HepG2 (cell line): ENCODE results near the gene TBC1D3K. TPM values are rescaled to one million over a fixed set of nuclear protein-coding genes. Genes with fewer than 3 reads are reported as not detected.
A peak's percentile ranks its signal among the peaks of the same experiment; 100 is the strongest.

Experiments
- ARHGAP35 ChIP-seq: sonication (generic); formaldehyde crosslinking; IDR thresholded peaks from 2 replicates; pipeline ENCODE4 v1.9.0; 2022; ENCODE audit warnings: mild to moderate bottlenecking, inconsistent platforms, moderate library complexity, missing genetic modification reagents, borderline replicate concordance
- ARID4A ChIP-seq: sonication (generic); formaldehyde crosslinking; IDR thresholded peaks from 2 replicates; pipeline ENCODE4 v1.5.0; 2020; ENCODE audit warnings: mild to moderate bottlenecking, missing genetic modification reagents, borderline replicate concordance
- DR1 ChIP-seq: sonication (generic); formaldehyde crosslinking; IDR thresholded peaks from 2 replicates; pipeline ENCODE4 v1.8.0; 2021; ENCODE audit warnings: mild to moderate bottlenecking, missing genetic modification reagents, inconsistent platforms
- ELF1 ChIP-seq: sonication (generic); formaldehyde crosslinking; IDR thresholded peaks from 2 replicates; pipeline ENCODE4 v1.4.0; 2020; ENCODE audit warnings: missing genetic modification reagents
- MAFF ChIP-seq: IDR thresholded peaks from 2 replicates; pipeline ENCODE4 v1.6.1; 2011; ENCODE audit warnings: low read depth, low read length, improper control_type of control experiment
- MAZ ChIP-seq, 2 experiments: sonication (generic) in 1 of 2; formaldehyde crosslinking in 1 of 2; IDR thresholded peaks; 2 replicates each; pipeline versions ENCODE4 v1.5.0 to v1.6.1; 2012 to 2020; ENCODE audit warnings: low read depth in 2 of 2, mild to moderate bottlenecking in 2 of 2, borderline replicate concordance in 1 of 2, improper control_type of control experiment in 1 of 2, low read length in 1 of 2, missing genetic modification reagents in 1 of 2, moderate library complexity in 1 of 2
- NFE2 ChIP-seq: sonication (generic); formaldehyde crosslinking; IDR thresholded peaks from 2 replicates; pipeline ENCODE4 v1.4.0; 2020; ENCODE audit warnings: missing genetic modification reagents
- NFKBIZ ChIP-seq: IDR thresholded peaks from 2 replicates; pipeline ENCODE4 v1.6.1; 2018; ENCODE audit warnings: missing genetic modification reagents, missing compliant biosample characterization
- PRDM15 ChIP-seq: sonication (generic); formaldehyde crosslinking; IDR thresholded peaks from 2 replicates; pipeline ENCODE4 v1.4.0; 2020; ENCODE audit warnings: missing genetic modification reagents
- SALL1 ChIP-seq: sonication (generic); formaldehyde crosslinking; IDR thresholded peaks from 2 replicates; pipeline ENCODE4 v1.8.0; 2022; ENCODE audit warnings: mild to moderate bottlenecking, missing genetic modification reagents
- SALL2 ChIP-seq: sonication (generic); formaldehyde crosslinking; IDR thresholded peaks from 2 replicates; pipeline ENCODE4 v1.8.1; 2023; ENCODE audit warnings: mild to moderate bottlenecking, missing genetic modification reagents, inconsistent platforms
- THAP9 ChIP-seq: sonication (generic); formaldehyde crosslinking; IDR thresholded peaks from 2 replicates; pipeline ENCODE4; 2020; ENCODE audit warnings: missing genetic modification reagents, mild to moderate bottlenecking, borderline replicate concordance
- TIGD3 ChIP-seq: sonication (generic); formaldehyde crosslinking; IDR thresholded peaks from 2 replicates; pipeline ENCODE4 v1.5.1; 2020; ENCODE audit warnings: mild to moderate bottlenecking, missing genetic modification reagents, borderline replicate concordance
- ZFP36L1 ChIP-seq: sonication (generic); formaldehyde crosslinking; IDR thresholded peaks from 2 replicates; pipeline ENCODE4 v1.8.0; 2022; ENCODE audit warnings: mild to moderate bottlenecking, missing genetic modification reagents, moderate library complexity
- ZNF264 ChIP-seq: sonication (generic); formaldehyde crosslinking; IDR thresholded peaks from 2 replicates; pipeline ENCODE4 v1.4.0; 2020; ENCODE audit warnings: missing genetic modification reagents
- ZNF282 ChIP-seq: fragments of 450-650 bp; IDR thresholded peaks from 2 replicates; pipeline ENCODE4 v1.6.1; 2018; ENCODE audit not compliant: partially characterized antibody
- ZNF317 ChIP-seq: sonication (generic); formaldehyde crosslinking; IDR thresholded peaks from 2 replicates; pipeline ENCODE4 v1.5.0; 2020; ENCODE audit warnings: mild to moderate bottlenecking, missing genetic modification reagents
- ZNF629 ChIP-seq: sonication (generic); formaldehyde crosslinking; conservative IDR thresholded peaks from 2 replicates; pipeline ENCODE4 v1.5.0; 2020; ENCODE audit warnings: missing genetic modification reagents
- polyA plus RNA-seq, 8 experiments: library from polyadenylated mRNA; depleted of rRNA in 3 of 8; stranded (reverse) in 7 of 8; unstranded in 1 of 8; fragments of >200 nt; fragmentation: Illumina TruSeq in 4 of 8; extraction: Trizol in 4 of 8; gene quantifications; 2 replicates each; pipeline versions ENCODE4 v1.2.1 to v1.2.3, GENCODE V29; 2011 to 2016; ENCODE audit warnings: low read depth in 4 of 8, missing spikeins in 1 of 8, mixed read lengths in 1 of 8; ENCODE audit not compliant: insufficient read depth in 1 of 8
- total RNA-seq, 5 experiments: library from RNA; depleted of rRNA; stranded (reverse); fragments of >200 nt; fragmentation: Illumina TruSeq; extraction: Trizol; gene quantifications; 2 replicates each; pipeline ENCODE4 v1.2.3, GENCODE V29; 2016; ENCODE audit warnings: low read depth in 1 of 5

Gene TBC1D3K
- total and polyA plus RNA-seq, 2 of the 13 experiments (the other 11 are each of a cell fraction or from before 2014, with no cell fraction given): not detected

- TF ChIP-seq THAP9 (CRISPR knock-in tag): no peak
- no peak for TF ChIP-seq ELF1
- TF ChIP-seq NFE2 (CRISPR knock-in tag): no peak
- no peak for TF ChIP-seq NFKBIZ (CRISPR knock-in tag)
- no peak for TF ChIP-seq PRDM15 (CRISPR knock-in tag)
- no peak; the same call in 1 of the 2 replicates for TF ChIP-seq ARID4A
- TF ChIP-seq ZNF282: no peak
- no peak for TF ChIP-seq SALL2 (CRISPR knock-in tag)
- no peak for TF ChIP-seq ZNF264 (CRISPR knock-in tag)
- TF ChIP-seq ARHGAP35 (CRISPR knock-in tag): no peak
- TF ChIP-seq ZNF317: no peak
- TF ChIP-seq TIGD3: no peak
- peak; percentile 99 for TF ChIP-seq SALL1
- no peak for TF ChIP-seq DR1
- TF ChIP-seq ZFP36L1 (CRISPR knock-in tag): peak; percentile 51; the same call in 1 of the 2 replicates
- TF ChIP-seq MAFF: no peak
- TF ChIP-seq ZNF629 (CRISPR knock-in tag): 0 out of 2 replicates have a peak, but pooled peaks have one; percentile 23
- TF ChIP-seq MAZ (IDR thresholded peaks at IDR 0.05; ENCODE audit: borderline replicate concordance, low read depth, low read length): no peak
- TF ChIP-seq MAZ (CRISPR knock-in tag; IDR thresholded peaks at IDR 0.05; ENCODE audit: low read depth): peak; percentile 55; the same call in 1 of the 2 replicates
Observed at GRCh38 chr17:37885136-37885535, 39.1 kb upstream of the TBC1D3K start (continued).
